Jurkat, Clone E6-1 (cell line): ENCODE data around the gene COMP.
"Not testable (repeated sequence)": the region's sequence is repeated elsewhere in the genome, so short reads cannot be mapped to it uniquely, and the experiment has no call there.

Experiments
- DNase-seq: peaks from one replicate; pipeline ENCODE4 v3.0.0-alpha.2; 2011; ENCODE audit warnings: low read depth, low spot score
- H3K4me3 ChIP-seq: 2 replicates; pipeline ENCODE4 v1.5.1; 2011; ENCODE audit warnings: mild to moderate bottlenecking, low read length, control low read depth, moderate library complexity

COMP gene

GRCh38 chr19:18737954-18738351 is 53.2 kb downstream of the COMP start:
- no peak overlapping the region for H3K4me3 ChIP-seq
- DNase-seq = no peak

GRCh38 chr19:18737337-18737953 is 53.7 kb downstream of the COMP start:
- no peak for DNase-seq
- H3K4me3 ChIP-seq = no peak overlapping the region

- DNase-seq = no peak
These were observed 54.4 kb downstream of the COMP start for GRCh38 chr19:18736415-18737336.

GRCh38 chr19:18735752-18736151 is 55.4 kb downstream of the COMP start:
- no peak for DNase-seq
- no peak overlapping the region for H3K4me3 ChIP-seq

More at GRCh38 chr19:18736415-18737336, 54.4 kb downstream of the COMP start:
- H3K4me3 ChIP-seq = no peak overlapping the region

- no peak for DNase-seq
- H3K4me3 ChIP-seq = no peak overlapping the region
These were observed 55.8 kb downstream of the COMP start for GRCh38 chr19:18735324-18735723.

- H3K4me3 ChIP-seq, DNase-seq: not testable (repeated sequence)
These were observed 57.3 kb downstream of the COMP start for GRCh38 chr19:18733762-18734332.

- no peak overlapping the region for H3K4me3 ChIP-seq
- DNase-seq = no peak
These were observed 57.9 kb downstream of the COMP start for GRCh38 chr19:18733196-18733647.
